Measurements from ENCODE around the gene PALD1.

PALD1 gene

DNA sequence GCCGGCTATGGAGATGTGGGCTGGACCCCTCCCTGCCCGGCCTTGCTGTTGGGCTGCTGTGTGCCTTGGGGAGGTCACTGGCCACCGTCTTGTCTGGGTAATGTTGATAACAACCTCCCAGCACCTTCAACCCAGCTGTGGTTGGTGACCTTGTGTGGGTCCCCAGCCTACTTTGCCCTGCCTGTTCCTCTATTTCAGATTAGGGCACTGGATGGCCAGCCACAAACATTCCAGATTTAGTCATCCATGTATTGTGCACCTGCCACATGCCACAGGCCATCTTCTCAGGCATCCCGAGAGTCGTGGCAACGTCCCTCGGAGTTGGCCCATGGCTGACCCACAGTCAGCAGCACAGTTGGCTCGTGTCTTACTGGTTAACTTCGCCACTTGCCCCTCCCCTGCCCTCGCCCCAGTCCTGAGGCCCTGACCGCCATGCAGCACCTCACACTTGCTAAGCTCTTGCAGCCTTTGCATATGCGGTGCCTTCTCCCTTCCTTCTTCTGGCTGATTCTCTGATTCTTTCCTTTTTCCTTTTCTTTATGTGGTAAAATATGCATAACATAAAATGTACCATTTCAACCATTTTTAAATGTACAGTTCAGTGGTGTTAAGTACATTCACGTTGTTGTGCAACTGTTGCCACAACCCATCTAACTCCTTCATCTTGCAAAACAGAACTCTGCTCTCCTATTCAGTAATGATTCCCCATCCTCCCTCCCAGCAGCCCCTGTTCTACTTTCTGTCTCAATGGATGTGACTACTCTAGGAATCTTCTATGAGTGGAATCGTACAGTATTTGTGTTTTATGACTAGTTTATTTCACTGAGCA, 63.4 kb downstream of the PALD1 start:
- Histone ChIP-seq H3K9ac (ENCODE audit: low read depth, low read length) (no peak overlapping the region), H3K9me3 (replicated peaks; ENCODE audit: low read length) (no peaks in the 10 kb centered on the region), H3K36me3 (ENCODE audit: insufficient read depth, low read length) (no peaks in the 10 kb centered on the region), H3K4me2 (ENCODE audit: low read length) (no peak overlapping the region), H3K4me3 (ENCODE audit: low read length) (no peak overlapping the region), H3K4me1 (ENCODE audit: control insufficient read depth, insufficient read depth, low read length) (no peaks in the 10 kb centered on the region), H3K27me3 (ENCODE audit: control insufficient read depth, insufficient read depth, low read length) (peaks cover 35% of the 10 kb centered on the region)

DNA sequence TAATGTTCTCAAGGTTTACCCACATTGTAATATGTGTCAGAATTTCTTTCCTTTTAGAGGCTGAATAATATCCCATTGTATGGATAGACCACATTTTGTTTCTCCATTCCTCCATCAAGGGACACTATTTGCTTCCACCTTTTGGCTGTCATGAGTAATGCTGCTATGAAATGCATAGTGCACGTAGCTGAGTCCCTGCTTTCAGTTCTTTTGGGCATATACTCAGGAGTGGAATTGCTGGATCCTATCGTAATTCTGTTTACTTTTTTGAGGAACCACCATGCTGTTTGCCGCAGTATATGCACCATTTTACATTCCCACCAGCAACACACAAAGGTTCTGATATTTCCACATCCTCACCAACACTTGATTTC, 64.0 kb downstream of the PALD1 start:
- H3K9me3 ChIP-seq (replicated peaks; ENCODE audit: low read length): no peaks in the 10 kb centered on the region
- H3K36me3 ChIP-seq (ENCODE audit: insufficient read depth, low read length): no peaks in the 10 kb centered on the region
- H3K9ac ChIP-seq (ENCODE audit: low read depth, low read length): no peak overlapping the region
- H3K4me2 ChIP-seq (ENCODE audit: low read length): no peak overlapping the region
- H3K4me1 ChIP-seq (ENCODE audit: control insufficient read depth, insufficient read depth, low read length): no peaks in the 10 kb centered on the region
- H3K27me3 ChIP-seq (ENCODE audit: control insufficient read depth, insufficient read depth, low read length): peaks cover 29% of the 10 kb centered on the region
- H3K4me3 ChIP-seq (ENCODE audit: low read length): no peak overlapping the region

DNA sequence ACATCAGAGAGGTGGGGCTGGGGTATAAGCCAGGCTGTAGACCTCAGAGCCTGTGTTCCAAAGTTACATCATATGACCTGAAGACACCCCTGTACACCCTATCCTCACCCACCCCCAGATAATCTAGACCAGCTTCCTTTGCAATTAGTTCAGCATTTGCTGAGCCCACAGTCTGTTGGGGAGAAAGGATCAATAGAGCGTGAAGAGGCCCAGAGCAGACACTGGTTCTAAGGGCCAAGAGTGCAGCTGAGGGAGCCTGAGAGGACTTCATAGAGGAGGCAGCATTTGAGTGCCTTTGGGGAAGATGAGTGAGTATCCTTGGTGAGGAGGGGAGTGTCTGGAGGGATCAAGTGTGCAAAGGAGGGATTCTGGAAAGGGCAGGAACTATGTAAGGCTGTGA, 65.3 kb downstream of the PALD1 start:
- Histone ChIP-seq H3K4me3 (ENCODE audit: low read length) (no peak overlapping the region), H3K4me1 (ENCODE audit: control insufficient read depth, insufficient read depth, low read length) (no peaks in the 10 kb centered on the region), H3K9ac (ENCODE audit: low read depth, low read length) (no peak overlapping the region), H3K4me2 (ENCODE audit: low read length) (no peak overlapping the region), H3K36me3 (ENCODE audit: insufficient read depth, low read length) (no peaks in the 10 kb centered on the region), H3K9me3 (replicated peaks; ENCODE audit: low read length) (no peaks in the 10 kb centered on the region), H3K27me3 (ENCODE audit: control insufficient read depth, insufficient read depth, low read length) (peaks cover 29% of the 10 kb centered on the region)

GRCh38 chr10:70544431-70545340, 66.1 kb downstream of the PALD1 start:
- Histone ChIP-seq H3K36me3 (ENCODE audit: insufficient read depth, low read length) (no peaks in the 10 kb centered on the region), H3K4me1 (ENCODE audit: control insufficient read depth, insufficient read depth, low read length) (no peaks in the 10 kb centered on the region), H3K9me3 (replicated peaks; ENCODE audit: low read length) (no peaks in the 10 kb centered on the region), H3K9ac (ENCODE audit: low read depth, low read length) (no peak overlapping the region), H3K4me3 (ENCODE audit: low read length) (no peak overlapping the region), H3K4me2 (ENCODE audit: low read length) (no peak overlapping the region), H3K27me3 (ENCODE audit: control insufficient read depth, insufficient read depth, low read length) (peaks cover 29% of the 10 kb centered on the region)

DNA sequence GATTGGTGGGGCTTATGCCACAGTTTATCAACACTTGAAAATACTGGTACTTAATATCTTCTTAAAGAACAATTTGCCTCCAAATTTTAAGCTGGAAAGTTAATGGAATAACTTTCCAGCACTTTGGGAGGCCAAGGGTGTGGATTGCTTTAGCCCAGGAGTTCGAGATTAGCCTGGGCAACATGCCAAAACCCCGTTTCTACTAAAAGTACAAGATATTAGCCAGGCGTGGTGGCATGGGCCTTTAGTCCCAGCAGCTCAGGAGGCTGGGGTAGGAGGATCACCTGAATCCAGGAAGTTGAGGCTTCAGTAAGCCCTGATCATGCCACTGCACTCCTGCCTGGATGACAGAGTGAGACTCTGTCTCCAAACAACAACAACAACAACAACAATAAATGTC, 68.0 kb downstream of the PALD1 start:
- H3K36me3 ChIP-seq (ENCODE audit: insufficient read depth, low read length): no peaks in the 10 kb centered on the region
- peaks cover 27% of the 10 kb centered on the region for H3K27me3 ChIP-seq (ENCODE audit: control insufficient read depth, insufficient read depth, low read length)
- no peaks in the 10 kb centered on the region for H3K9me3 ChIP-seq (replicated peaks; ENCODE audit: low read length)
- H3K9ac ChIP-seq (ENCODE audit: low read depth, low read length): no peak overlapping the region
- H3K4me3 ChIP-seq (ENCODE audit: low read length): no peak overlapping the region
- H3K4me1 ChIP-seq (ENCODE audit: control insufficient read depth, insufficient read depth, low read length): no peaks in the 10 kb centered on the region
- no peak overlapping the region for H3K4me2 ChIP-seq (ENCODE audit: low read length)

GRCh38 chr10:70549351-70549961, 70.9 kb downstream of the PALD1 start:
- peaks cover 12% of the 10 kb centered on the region for H3K27me3 ChIP-seq (ENCODE audit: control insufficient read depth, insufficient read depth, low read length)
- H3K9me3 ChIP-seq (replicated peaks; ENCODE audit: low read length): no peaks in the 10 kb centered on the region
- no peak overlapping the region for H3K4me2 ChIP-seq (ENCODE audit: low read length)
- H3K4me3 ChIP-seq (ENCODE audit: low read length): no peak overlapping the region
- no peak overlapping the region for H3K9ac ChIP-seq (ENCODE audit: low read depth, low read length)
- H3K4me1 ChIP-seq (ENCODE audit: control insufficient read depth, insufficient read depth, low read length): no peaks in the 10 kb centered on the region
- no peaks in the 10 kb centered on the region for H3K36me3 ChIP-seq (ENCODE audit: insufficient read depth, low read length)

GRCh38 chr10:70549962-70550458, 71.4 kb downstream of the PALD1 start:
- Histone ChIP-seq H3K9ac (ENCODE audit: low read depth, low read length) (no peak overlapping the region), H3K9me3 (replicated peaks; ENCODE audit: low read length) (no peaks in the 10 kb centered on the region), H3K4me1 (ENCODE audit: control insufficient read depth, insufficient read depth, low read length) (no peaks in the 10 kb centered on the region), H3K27me3 (ENCODE audit: control insufficient read depth, insufficient read depth, low read length) (peaks cover 9% of the 10 kb centered on the region), H3K36me3 (ENCODE audit: insufficient read depth, low read length) (no peaks in the 10 kb centered on the region), H3K4me3 (ENCODE audit: low read length) (no peak overlapping the region), H3K4me2 (ENCODE audit: low read length) (no peak overlapping the region)

DNA sequence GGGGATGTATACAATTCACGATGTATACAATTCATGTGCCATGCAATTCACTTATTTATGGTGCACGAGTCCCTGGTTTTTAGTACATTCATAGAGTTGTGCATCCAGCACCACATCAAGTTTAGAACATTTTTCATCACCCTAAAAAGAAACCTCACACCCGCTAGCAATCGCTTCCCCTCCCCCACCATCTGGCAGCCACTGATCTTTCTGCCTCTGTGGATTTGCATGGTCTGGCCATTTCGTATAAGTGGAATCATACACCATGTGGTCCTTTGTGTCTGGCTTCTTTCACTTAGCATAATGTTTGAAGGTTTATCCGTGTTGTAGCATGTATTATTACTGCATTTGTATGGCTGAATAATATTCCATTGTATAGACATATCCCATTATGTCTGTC, 71.9 kb downstream of the PALD1 start:
- H3K9me3 ChIP-seq (replicated peaks; ENCODE audit: low read length): no peaks in the 10 kb centered on the region
- no peak overlapping the region for H3K4me3 ChIP-seq (ENCODE audit: low read length)
- no peaks in the 10 kb centered on the region for H3K4me1 ChIP-seq (ENCODE audit: control insufficient read depth, insufficient read depth, low read length)
- no peaks in the 10 kb centered on the region for H3K36me3 ChIP-seq (ENCODE audit: insufficient read depth, low read length)
- peaks cover 9% of the 10 kb centered on the region for H3K27me3 ChIP-seq (ENCODE audit: control insufficient read depth, insufficient read depth, low read length)
- no peak overlapping the region for H3K4me2 ChIP-seq (ENCODE audit: low read length)
- no peak overlapping the region for H3K9ac ChIP-seq (ENCODE audit: low read depth, low read length)

GRCh38 chr10:70551466-70551865, 72.9 kb downstream of the PALD1 start:
- H3K9me3 ChIP-seq (replicated peaks; ENCODE audit: low read length): no peaks in the 10 kb centered on the region
- no peaks in the 10 kb centered on the region for H3K4me1 ChIP-seq (ENCODE audit: control insufficient read depth, insufficient read depth, low read length)
- peaks cover 9% of the 10 kb centered on the region for H3K27me3 ChIP-seq (ENCODE audit: control insufficient read depth, insufficient read depth, low read length)
- H3K36me3 ChIP-seq (ENCODE audit: insufficient read depth, low read length): no peaks in the 10 kb centered on the region
- no peak overlapping the region for H3K4me3 ChIP-seq (ENCODE audit: low read length)
- H3K9ac ChIP-seq (ENCODE audit: low read depth, low read length): no peak overlapping the region
- H3K4me2 ChIP-seq (ENCODE audit: low read length): no peak overlapping the region

GRCh38 chr10:70551971-70552422, 73.4 kb downstream of the PALD1 start:
- no peaks in the 10 kb centered on the region for H3K9me3 ChIP-seq (replicated peaks; ENCODE audit: low read length)
- H3K36me3 ChIP-seq (ENCODE audit: insufficient read depth, low read length): no peaks in the 10 kb centered on the region
- H3K4me2 ChIP-seq (ENCODE audit: low read length): no peak overlapping the region
- H3K4me1 ChIP-seq (ENCODE audit: control insufficient read depth, insufficient read depth, low read length): no peaks in the 10 kb centered on the region
- no peak overlapping the region for H3K4me3 ChIP-seq (ENCODE audit: low read length)
- H3K27me3 ChIP-seq (ENCODE audit: control insufficient read depth, insufficient read depth, low read length): peaks cover 10% of the 10 kb centered on the region
- no peak overlapping the region for H3K9ac ChIP-seq (ENCODE audit: low read depth, low read length)

DNA sequence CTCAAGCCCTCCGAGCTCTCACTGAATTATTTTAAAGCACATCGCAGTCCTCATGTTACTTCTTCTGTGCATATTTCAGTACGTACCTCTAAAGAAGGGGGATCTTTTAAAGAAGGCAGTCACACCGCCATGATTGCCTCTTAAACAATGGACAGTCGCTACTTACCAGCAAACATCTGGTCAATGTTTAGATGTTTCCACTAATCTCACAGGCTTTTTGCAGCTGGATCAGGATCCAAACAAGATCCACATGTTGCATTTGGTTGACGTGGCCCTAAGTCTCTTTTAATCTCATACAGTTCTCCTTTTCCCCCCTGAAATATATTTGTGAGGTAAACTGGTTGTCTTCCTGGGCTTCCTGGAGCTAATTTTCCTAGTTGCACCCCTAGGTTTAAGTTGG, 74.0 kb downstream of the PALD1 start:
- no peak overlapping the region for H3K9ac ChIP-seq (ENCODE audit: low read depth, low read length)
- no peaks in the 10 kb centered on the region for H3K4me1 ChIP-seq (ENCODE audit: control insufficient read depth, insufficient read depth, low read length)
- no peaks in the 10 kb centered on the region for H3K9me3 ChIP-seq (replicated peaks; ENCODE audit: low read length)
- H3K36me3 ChIP-seq (ENCODE audit: insufficient read depth, low read length): no peaks in the 10 kb centered on the region
- peaks cover 16% of the 10 kb centered on the region for H3K27me3 ChIP-seq (ENCODE audit: control insufficient read depth, insufficient read depth, low read length)
- no peak overlapping the region for H3K4me2 ChIP-seq (ENCODE audit: low read length)
- H3K4me3 ChIP-seq (ENCODE audit: low read length): no peak overlapping the region
